Islet of Langerhans (tissue), 1 donor: ENCODE results near the gene DIP2A.
"Not testable (repeated sequence)": the region's sequence is repeated elsewhere in the genome, so short reads cannot be mapped to it uniquely, and the experiment has no call there.

Experiments used
- FAIRE-seq: peaks from one replicate; lab custom pipeline; 2011; peaks lifted over from hg19 to GRCh38; lab: Jason Lieb, UNC

Gene DIP2A

GRCh38 chr21:46452710-46453109 is 6.0 kb upstream of the DIP2A start:
- FAIRE-seq = no peak

- no peak for FAIRE-seq
These were observed 4.5 kb upstream of the DIP2A start for GRCh38 chr21:46454142-46454541.

- FAIRE-seq = no peak
These were observed 3.9 kb upstream of the DIP2A start for GRCh38 chr21:46454634-46455390.

- FAIRE-seq = no peak
These were observed 2.9 kb upstream of the DIP2A start for GRCh38 chr21:46455575-46456385.

GRCh38 chr21:46456750-46457149 is 1.9 kb upstream of the DIP2A start:
- FAIRE-seq = no peak

- no peak for FAIRE-seq
These were observed 833 bp upstream of the DIP2A start for GRCh38 chr21:46457801-46458314.

GRCh38 chr21:46459024-46459355 is 299 bp downstream of the DIP2A start:
- no peak for FAIRE-seq

- FAIRE-seq = no peak
These were observed 843 bp downstream of the DIP2A start for GRCh38 chr21:46459356-46460112.

- FAIRE-seq = no peak
These were observed 3.2 kb downstream of the DIP2A start for GRCh38 chr21:46461909-46462308.

DNA sequence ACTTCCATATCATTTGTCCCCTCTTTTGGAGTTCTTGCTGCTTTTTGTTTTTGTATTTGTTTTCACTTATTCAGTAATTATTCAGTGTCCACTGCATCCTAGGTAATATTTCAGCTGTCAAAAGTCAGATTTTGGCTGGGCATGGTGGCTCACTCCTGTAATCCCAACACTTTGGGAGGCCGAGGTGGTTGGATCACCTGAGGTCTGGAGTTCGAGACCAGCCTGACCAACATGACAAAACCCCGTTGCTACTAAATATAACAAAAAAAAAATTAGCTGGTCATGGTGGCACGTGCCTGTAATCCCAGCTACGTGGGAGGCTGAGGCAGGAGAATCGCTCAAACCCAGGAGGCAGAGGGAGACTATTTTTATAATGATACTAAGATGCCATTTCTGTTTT is 6.5 kb downstream of the DIP2A start:
- not testable (repeated sequence) for FAIRE-seq

DNA sequence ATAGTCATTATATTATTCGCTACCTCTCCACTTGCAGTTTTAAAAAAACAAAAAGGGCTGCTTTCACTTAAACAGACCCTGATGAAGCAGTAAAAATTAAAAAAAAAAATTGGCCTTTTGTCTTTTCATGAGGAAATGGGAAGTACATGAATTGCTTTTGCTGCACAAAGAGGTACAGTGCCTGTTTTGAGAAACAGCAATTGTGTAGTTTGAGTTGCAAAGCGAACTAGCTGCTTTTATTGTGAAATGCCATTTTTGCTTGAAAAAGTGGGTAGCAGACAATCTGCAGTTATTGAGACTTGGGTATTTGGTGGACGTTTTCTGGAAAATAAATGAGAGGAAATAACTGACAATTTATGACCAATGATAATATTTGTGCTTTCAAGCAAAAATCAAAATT is 7.0 kb downstream of the DIP2A start:
- no peak for FAIRE-seq

- FAIRE-seq = no peak
These were observed 9.6 kb downstream of the DIP2A start for GRCh38 chr21:46468108-46468774.

- no peak for FAIRE-seq
These were observed 10.6 kb downstream of the DIP2A start for GRCh38 chr21:46469275-46469674.

DNA sequence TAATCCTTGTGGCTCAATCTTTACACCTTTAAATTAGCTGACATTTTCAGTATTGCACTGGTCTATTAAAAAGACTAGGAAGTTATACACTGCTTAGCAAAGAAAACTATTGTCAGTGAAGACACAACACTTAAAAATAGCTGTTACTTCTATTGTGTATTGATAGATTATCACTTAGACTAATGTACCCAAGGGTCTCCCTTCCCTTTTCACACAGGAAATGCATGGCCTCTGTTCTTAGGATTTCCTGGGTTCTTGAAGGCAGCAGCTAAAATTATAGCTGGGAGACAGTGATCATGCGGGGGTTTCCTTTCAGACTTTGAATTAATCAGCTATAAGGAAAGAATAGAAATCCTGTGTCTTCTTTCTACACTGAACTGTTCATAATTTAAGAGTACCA is 12.8 kb downstream of the DIP2A start:
- FAIRE-seq = no peak

- no peak for FAIRE-seq
These were observed 13.6 kb downstream of the DIP2A start for GRCh38 chr21:46472246-46472645.

DNA sequence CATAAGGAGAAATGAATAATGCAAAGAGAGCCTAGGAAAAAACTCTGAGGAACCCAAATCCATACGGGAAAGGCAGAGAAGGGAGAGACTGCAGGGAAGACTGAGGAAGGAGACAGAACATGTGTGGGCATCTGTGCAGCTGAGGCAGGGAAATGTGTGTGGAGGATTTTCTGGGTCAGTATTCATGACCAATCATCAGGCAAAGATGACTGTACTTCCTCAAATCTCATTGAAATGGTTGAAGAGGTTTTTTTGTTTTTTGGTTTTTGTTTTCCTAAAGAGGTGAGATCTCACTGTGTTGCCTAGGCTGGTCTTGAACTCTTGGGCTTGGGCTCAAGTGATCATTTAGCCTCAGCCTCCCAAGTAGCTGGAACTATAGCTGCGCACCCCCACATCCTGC is 15.7 kb downstream of the DIP2A start:
- FAIRE-seq = no peak

DNA sequence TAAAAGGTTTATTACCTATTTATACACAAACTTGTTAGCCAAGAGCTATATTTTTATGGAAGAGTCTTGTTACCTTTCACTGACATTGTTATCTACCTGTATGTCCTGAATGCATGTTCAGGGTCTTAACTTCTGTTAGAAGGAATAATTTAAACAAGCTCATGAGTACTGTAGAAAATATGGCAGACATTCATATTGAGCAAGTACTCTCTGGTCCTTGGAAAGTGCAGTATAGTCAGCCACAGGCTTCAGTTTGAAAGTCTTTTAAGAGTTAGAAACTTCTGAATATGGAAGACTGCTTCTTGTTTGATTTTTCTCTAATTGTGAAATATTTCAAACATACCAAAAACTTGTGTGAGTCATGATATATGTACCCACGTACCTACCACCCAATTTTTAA is 16.6 kb downstream of the DIP2A start:
- FAIRE-seq = no peak

DNA sequence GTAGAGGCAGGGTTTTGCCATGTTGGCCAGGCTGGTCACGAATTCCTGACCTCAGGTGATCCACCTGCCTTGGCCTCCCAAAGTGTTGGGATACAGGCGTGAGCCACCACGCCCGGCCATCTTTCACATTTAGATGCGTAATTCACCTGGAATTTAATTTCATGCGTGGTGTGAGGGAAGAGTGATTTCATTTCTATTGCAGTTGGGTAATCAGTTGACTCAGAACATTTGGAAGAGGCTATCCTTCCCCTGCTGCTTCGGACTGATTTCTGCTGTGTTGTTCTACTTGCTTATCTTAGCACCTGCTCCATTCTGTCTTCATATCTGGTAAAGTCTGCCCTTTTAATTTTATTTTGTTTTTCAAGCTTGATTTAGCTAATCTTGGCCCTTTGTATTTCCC is 19.1 kb downstream of the DIP2A start:
- FAIRE-seq = no peak

GRCh38 chr21:46478910-46479309 is 20.2 kb downstream of the DIP2A start:
- no peak for FAIRE-seq

DNA sequence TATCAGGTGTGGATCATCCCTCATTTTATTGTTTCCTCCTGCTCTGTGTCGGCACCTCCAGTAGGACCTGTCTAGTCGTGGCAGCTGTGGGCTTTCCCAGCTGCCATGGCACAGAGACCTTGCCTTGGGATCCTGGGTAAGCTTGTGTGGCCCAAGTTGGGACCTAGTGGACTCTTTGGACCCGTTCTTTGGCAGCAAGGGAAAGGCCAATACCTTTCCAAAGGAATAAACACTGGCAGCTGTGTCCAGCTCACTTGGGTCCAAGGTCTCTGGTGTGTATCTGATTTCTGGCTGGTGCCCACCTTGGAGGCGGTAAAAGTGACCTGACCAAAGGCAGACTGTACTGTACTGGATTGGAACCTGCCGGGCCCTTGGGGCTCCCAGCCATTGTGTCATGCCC is 21.8 kb downstream of the DIP2A start:
- no peak for FAIRE-seq

GRCh38 chr21:46482225-46482845 is 23.6 kb downstream of the DIP2A start:
- no peak for FAIRE-seq

DNA sequence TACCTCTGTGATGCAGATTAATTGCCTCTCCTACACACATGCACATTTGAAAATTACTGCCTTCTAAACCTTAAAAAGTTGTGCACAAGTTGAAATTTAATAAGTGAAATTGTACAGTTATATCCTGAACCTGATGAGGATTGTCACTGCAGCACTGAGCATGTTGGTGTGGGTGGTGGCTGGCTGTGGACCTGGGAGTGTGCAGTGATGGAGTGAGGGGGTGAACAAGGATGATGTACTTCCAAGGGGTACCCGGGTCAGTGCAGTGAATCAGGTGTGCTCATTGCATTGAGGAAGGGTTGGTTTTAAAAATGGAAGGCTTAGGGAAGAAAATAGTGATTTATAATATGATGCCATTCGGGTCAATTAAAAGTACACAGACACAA is 24.1 kb downstream of the DIP2A start:
- FAIRE-seq = no peak
